Stimulated activated CD4-positive, alpha-beta T cell treated with anti-CD3 and anti-CD28 coated beads, TNF-alpha, amount 100 ng/mL, for 1 hour (primary cell): Measurements from ENCODE around the gene PPM1H.
"Not testable (repeated sequence)": the region's sequence is repeated elsewhere in the genome, so short reads cannot be mapped to it uniquely, and the experiment has no call there.

Experiments used
- DNase-seq, 3 donors: peaks; one replicate each; pipeline ENCODE4 v3.0.0-alpha.2; 2020; ENCODE audit warnings: low read depth in 3 of 3, low spot score in 1 of 3

The PPM1H gene

GRCh38 chr12:62934799-62935674 is at the start of gene PPM1H:
Gene PPM1H (minus strand): TSS chr12:62935150. CDS start chr12:62934736, 414 bp downstream.
- DNase-seq = no peak

GRCh38 chr12:62983594-62983993 is 48.6 kb upstream of the PPM1H start:
- no peak for DNase-seq

GRCh38 chr12:62978768-62979167 is 43.8 kb upstream of the PPM1H start:
- DNase-seq = no peak

GRCh38 chr12:62977883-62978282 is 42.9 kb upstream of the PPM1H start:
- no peak for DNase-seq

GRCh38 chr12:62977418-62977817 is 42.5 kb upstream of the PPM1H start:
- DNase-seq = no peak

- DNase-seq = no peak
Observed at GRCh38 chr12:62976110-62976662, 41.2 kb upstream of the PPM1H start.

- no peak for DNase-seq
Observed at GRCh38 chr12:62971769-62972525, 37.0 kb upstream of the PPM1H start.

GRCh38 chr12:62969695-62970094 is 34.7 kb upstream of the PPM1H start:
- no peak for DNase-seq

GRCh38 chr12:62967701-62968100 is 32.8 kb upstream of the PPM1H start:
- DNase-seq = no peak

GRCh38 chr12:62966990-62967506 is 32.1 kb upstream of the PPM1H start:
- no peak for DNase-seq

- DNase-seq = not testable (repeated sequence)
Observed at GRCh38 chr12:62966446-62966989, 31.6 kb upstream of the PPM1H start.

- DNase-seq = not testable (repeated sequence)
Observed at GRCh38 chr12:62965700-62966099, 30.8 kb upstream of the PPM1H start.

GRCh38 chr12:62965242-62965641 is 30.3 kb upstream of the PPM1H start:
- DNase-seq = not testable (repeated sequence)

GRCh38 chr12:62963486-62964041 is 28.6 kb upstream of the PPM1H start:
- no peak for DNase-seq

GRCh38 chr12:62960324-62960723 is 25.4 kb upstream of the PPM1H start:
- DNase-seq = no peak

- DNase-seq = no peak
Observed at GRCh38 chr12:62959745-62960144, 24.8 kb upstream of the PPM1H start.

GRCh38 chr12:62957233-62957953 is 22.4 kb upstream of the PPM1H start:
- DNase-seq = no peak

- DNase-seq = no peak
Observed at GRCh38 chr12:62955678-62956077, 20.7 kb upstream of the PPM1H start.

GRCh38 chr12:62950317-62950716 is 15.4 kb upstream of the PPM1H start:
- DNase-seq = no peak

GRCh38 chr12:62948123-62948522 is 13.2 kb upstream of the PPM1H start:
- DNase-seq = no peak
